ENCODE results near the gene GOLIM4. TPM values are rescaled to one million over a fixed set of nuclear protein-coding genes. Genes with fewer than 3 reads are reported as not detected.

The GOLIM4 gene
- polyA plus RNA-seq, 1 experiment, result 34.4 TPM

DNA sequence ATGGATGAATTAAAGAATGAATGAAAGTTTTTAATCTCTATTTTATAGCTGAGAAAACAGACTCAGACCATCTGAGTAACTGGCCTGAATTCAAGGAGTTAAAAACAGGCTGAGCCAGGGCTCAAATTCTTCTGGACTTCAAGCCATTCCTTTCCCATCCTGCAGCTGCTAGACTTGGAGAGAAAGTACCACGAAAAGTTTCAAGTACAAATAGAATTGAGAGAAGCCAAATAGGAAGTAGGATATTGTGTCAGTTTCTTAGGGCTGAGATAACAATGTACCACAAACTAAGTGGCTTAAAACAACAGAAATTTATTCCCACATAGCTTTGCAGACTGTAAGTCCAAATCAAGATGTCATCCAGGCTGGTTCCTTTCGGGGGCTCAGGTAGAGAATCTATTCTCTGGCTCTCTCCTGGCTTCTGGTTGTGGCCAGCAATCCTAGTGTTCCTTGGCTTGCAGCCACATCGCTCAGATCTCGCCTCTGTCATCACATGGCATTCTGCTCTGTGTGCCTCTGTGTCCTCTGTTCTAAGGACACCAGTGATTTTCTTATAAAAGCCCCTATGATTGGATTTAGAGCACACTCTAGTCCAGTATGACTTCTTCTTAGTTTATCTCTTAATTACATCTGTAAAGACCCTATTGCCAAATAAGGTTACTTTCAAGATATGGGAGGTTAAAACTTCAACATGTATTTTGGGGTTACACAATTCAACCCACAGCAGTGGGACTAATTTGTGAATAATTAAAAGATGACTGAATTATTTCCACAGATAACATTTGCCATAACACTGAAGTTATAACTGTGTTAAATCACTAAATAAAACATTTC, 25.7 kb upstream of the GOLIM4 start:
- Histone ChIP-seq H3K27ac (ENCODE audit: low read depth, low read length) (no peak overlapping the region), H3K9me3 (ENCODE audit: control insufficient read depth, insufficient read depth, low read length) (no peaks in the 10 kb centered on the region), H3K4me3 (ENCODE audit: low read depth, low read length) (no peak overlapping the region), H3K27me3 (ENCODE audit: control insufficient read depth, insufficient read depth, low read length) (no peaks in the 10 kb centered on the region)
- DNase-seq (ENCODE audit: low read depth, low spot score), result no peak
- TF ChIP-seq, protein P1, sequence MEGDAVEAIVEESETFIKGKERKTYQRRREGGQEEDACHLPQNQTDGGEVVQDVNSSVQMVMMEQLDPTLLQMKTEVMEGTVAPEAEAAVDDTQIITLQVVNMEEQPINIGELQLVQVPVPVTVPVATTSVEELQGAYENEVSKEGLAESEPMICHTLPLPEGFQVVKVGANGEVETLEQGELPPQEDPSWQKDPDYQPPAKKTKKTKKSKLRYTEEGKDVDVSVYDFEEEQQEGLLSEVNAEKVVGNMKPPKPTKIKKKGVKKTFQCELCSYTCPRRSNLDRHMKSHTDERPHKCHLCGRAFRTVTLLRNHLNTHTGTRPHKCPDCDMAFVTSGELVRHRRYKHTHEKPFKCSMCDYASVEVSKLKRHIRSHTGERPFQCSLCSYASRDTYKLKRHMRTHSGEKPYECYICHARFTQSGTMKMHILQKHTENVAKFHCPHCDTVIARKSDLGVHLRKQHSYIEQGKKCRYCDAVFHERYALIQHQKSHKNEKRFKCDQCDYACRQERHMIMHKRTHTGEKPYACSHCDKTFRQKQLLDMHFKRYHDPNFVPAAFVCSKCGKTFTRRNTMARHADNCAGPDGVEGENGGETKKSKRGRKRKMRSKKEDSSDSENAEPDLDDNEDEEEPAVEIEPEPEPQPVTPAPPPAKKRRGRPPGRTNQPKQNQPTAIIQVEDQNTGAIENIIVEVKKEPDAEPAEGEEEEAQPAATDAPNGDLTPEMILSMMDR (IDR thresholded peaks at IDR 0.05; ENCODE audit: low read depth, low read length), result no peak
- POLR2A ChIA-PET, result no interaction called here
- CTCF ChIA-PET, result no interaction called here

DNA sequence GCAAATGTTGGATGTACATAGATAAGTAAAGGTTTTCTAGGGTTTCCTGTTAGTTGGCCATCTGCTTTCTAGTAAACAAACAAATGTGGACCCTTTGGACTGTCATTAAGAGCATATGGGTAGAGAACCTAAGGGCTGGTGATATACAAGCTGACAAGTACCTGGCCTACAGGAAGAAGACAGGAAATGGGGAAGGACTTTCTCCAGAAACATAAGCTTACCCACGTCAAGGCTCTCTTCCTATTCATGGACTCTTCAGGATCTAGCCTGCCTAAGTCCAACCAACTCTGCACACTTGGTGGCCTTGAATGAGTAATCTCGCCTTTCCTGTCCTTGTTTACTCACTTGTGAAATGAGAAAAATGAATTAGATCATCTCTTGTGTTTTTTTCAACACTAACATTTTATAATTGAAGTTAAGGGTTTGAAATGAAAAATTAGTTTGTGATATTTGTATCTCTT, 22.2 kb upstream of the GOLIM4 start:
- POLR2A ChIA-PET, result no interaction called here
- Histone ChIP-seq H3K9me3 (ENCODE audit: control insufficient read depth, insufficient read depth, low read length) (no peaks in the 10 kb centered on the region), H3K4me3 (ENCODE audit: low read depth, low read length) (no peak overlapping the region), H3K27ac (ENCODE audit: low read depth, low read length) (no peak overlapping the region), H3K27me3 (ENCODE audit: control insufficient read depth, insufficient read depth, low read length) (no peaks in the 10 kb centered on the region)
- DNase-seq (ENCODE audit: low read depth, low spot score), result no peak
- TF ChIP-seq, protein P1 (IDR thresholded peaks at IDR 0.05; ENCODE audit: low read depth, low read length), result no peak
- CTCF ChIA-PET, result interaction anchor here (1.2 kb wide), 1 partner anchor 49 kb away, joined by 4 read pairs; no protein-coding TSS in a partner anchor

DNA sequence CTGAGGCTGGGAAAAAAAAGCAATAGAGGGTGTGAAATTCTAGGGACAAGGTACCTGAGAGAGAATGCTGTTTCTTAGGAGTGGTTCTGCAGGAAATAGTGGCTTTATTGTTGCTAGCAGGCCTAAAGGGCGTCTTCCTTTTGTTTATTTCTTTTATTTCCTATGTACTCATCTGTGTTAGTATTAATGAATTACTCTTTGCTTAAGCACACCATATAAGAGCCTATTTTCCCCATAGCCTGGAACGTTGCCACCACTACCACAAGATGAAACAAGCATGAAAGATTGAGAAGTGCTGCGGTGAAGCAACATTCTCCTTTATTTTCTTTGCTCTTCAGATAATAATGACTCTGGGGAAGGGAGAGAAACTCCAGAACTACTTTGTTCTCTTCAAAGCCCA, 21.3 kb upstream of the GOLIM4 start:
- Histone ChIP-seq H3K27me3 (ENCODE audit: control insufficient read depth, insufficient read depth, low read length) (no peaks in the 10 kb centered on the region), H3K4me3 (ENCODE audit: low read depth, low read length) (no peak overlapping the region), H3K9me3 (ENCODE audit: control insufficient read depth, insufficient read depth, low read length) (no peaks in the 10 kb centered on the region), H3K27ac (ENCODE audit: low read depth, low read length) (no peak overlapping the region)
- TF ChIP-seq, protein P1 (IDR thresholded peaks at IDR 0.05; ENCODE audit: low read depth, low read length), result no peak
- no peak for DNase-seq (ENCODE audit: low read depth, low spot score)
- CTCF ChIA-PET, result no interaction called here
- POLR2A ChIA-PET, result no interaction called here

DNA sequence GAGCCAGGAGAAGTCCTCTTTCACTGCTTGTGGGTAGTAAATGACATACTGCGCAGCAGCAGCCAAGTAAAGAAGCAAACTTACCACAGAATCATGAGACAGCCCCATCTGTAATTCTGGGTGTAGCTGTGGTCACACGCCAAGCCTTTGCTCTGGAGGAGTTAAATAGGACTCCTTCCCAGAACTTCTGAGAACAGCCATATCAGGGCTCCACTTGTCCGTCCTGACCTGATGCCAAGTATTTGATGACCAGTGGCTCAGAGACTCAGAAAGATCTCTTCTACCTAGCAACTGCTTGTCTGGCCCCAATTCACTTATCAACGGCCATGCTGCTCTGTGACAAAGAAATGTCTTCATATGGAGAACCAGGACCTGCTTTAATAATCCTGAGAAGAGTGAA, 20.6 kb upstream of the GOLIM4 start:
- DNase-seq (ENCODE audit: low read depth, low spot score), result no peak
- POLR2A ChIA-PET, result no interaction called here
- Histone ChIP-seq H3K4me3 (ENCODE audit: low read depth, low read length) (no peak overlapping the region), H3K27ac (ENCODE audit: low read depth, low read length) (no peak overlapping the region), H3K9me3 (ENCODE audit: control insufficient read depth, insufficient read depth, low read length) (no peaks in the 10 kb centered on the region), H3K27me3 (ENCODE audit: control insufficient read depth, insufficient read depth, low read length) (no peaks in the 10 kb centered on the region)
- CTCF ChIA-PET, result interaction anchor here (1.2 kb wide), 1 partner anchor 75 kb away, joined by 5 read pairs; no protein-coding TSS in a partner anchor
- TF ChIP-seq, protein P1 (IDR thresholded peaks at IDR 0.05; ENCODE audit: low read depth, low read length), result no peak

DNA sequence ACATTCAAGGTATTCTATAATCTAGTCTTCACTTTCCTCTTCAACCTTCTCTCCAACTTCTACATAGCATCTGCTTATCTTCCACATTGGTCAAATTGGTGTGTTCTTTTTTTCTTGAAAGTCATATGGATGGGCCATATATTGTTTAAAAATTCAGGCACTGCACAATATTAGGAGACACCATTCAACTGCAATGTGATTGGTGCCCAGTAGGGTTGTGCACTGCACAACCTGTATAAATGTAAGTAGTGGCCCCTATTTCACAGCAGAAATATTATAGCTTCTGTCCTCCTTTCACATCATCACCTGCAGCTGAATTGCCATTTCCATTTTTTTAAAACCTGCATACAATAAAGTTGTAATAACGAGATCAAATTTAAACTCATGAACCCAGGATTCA, 18.1 kb upstream of the GOLIM4 start:
- no peaks in the 10 kb centered on the region for H3K27me3 ChIP-seq (ENCODE audit: control insufficient read depth, insufficient read depth, low read length)
- H3K27ac ChIP-seq (ENCODE audit: low read depth, low read length), result no peak overlapping the region
- CTCF ChIA-PET, result interaction anchor here (0.7 kb wide), 1 partner anchor 98 kb away, joined by 3 read pairs; no protein-coding TSS in a partner anchor
- H3K4me3 ChIP-seq (ENCODE audit: low read depth, low read length), result no peak overlapping the region
- TF ChIP-seq, protein P1 (IDR thresholded peaks at IDR 0.05; ENCODE audit: low read depth, low read length), result no peak
- H3K9me3 ChIP-seq (ENCODE audit: control insufficient read depth, insufficient read depth, low read length), result no peaks in the 10 kb centered on the region
- POLR2A ChIA-PET, result no interaction called here
- DNase-seq (ENCODE audit: low read depth, low spot score), result no peak
